ENCODE results near the gene RUFY3. TPM values are rescaled to one million over a fixed set of nuclear protein-coding genes. Genes with fewer than 3 reads are reported as not detected.
"Not testable (repeated sequence)": the region's sequence is repeated elsewhere in the genome, so short reads cannot be mapped to it uniquely, and the experiment has no call there.

RUFY3 gene
- total RNA-seq, 2 experiments from 2014 or later, result 35.1 to 43.2 TPM

- Mint-ChIP-seq H3K4me3 (peak overlapping the region; percentile 18), H3K36me3 (ENCODE audit: low read depth) (no peaks in the 10 kb centered on the region), H3K9me3 (ENCODE audit: insufficient read depth) (no peaks in the 10 kb centered on the region), H3K27ac (peak overlapping the region; percentile 60), H3K4me1 (ENCODE audit: low read depth) (peaks cover 20% of the 10 kb centered on the region), H3K27me3 (ENCODE audit: low read depth) (no peaks in the 10 kb centered on the region)
- CTCF ChIA-PET, result interaction anchor here (1.0 to 4.7 kb wide), 9 partner anchors 12 to 272 kb away, joined by 3 to 35 read pairs (median 7); partner anchors contain the start of gene DCK
- DNase-seq (peak; percentile 49), ATAC-seq (peak; percentile 70)
- POLR2A ChIA-PET, result interaction anchor here (1.0 to 1.8 kb wide), 4 partner anchors 12 to 117 kb away, joined by 4 to 6 read pairs (median 4); partner anchors contain the start of gene GRSF1
Observed at GRCh38 chr4:70722199-70722791, 531 bp downstream of the RUFY3 start.

GRCh38 chr4:70724463-70724862, 2.7 kb downstream of the RUFY3 start:
- ATAC-seq (no peak), DNase-seq (no peak)
- Mint-ChIP-seq H3K9me3 (ENCODE audit: insufficient read depth) (no peaks in the 10 kb centered on the region), H3K27ac (no peak overlapping the region), H3K27me3 (ENCODE audit: low read depth) (no peaks in the 10 kb centered on the region), H3K4me1 (ENCODE audit: low read depth) (peaks cover 19% of the 10 kb centered on the region), H3K36me3 (ENCODE audit: low read depth) (no peaks in the 10 kb centered on the region), H3K4me3 (no peak overlapping the region)
- CTCF ChIA-PET, result interaction anchor here (1.5 to 4.7 kb wide), 3 partner anchors 10 to 286 kb away, joined by 3 to 35 read pairs (median 4); no protein-coding TSS in a partner anchor
- POLR2A ChIA-PET, result interaction anchor here (1.2 kb wide), 1 partner anchor 10 kb away, joined by 7 read pairs; no protein-coding TSS in a partner anchor

- POLR2A ChIA-PET, result no interaction called here
- CTCF ChIA-PET, result interaction anchor here (0.7 to 1.0 kb wide), 2 partner anchors 9 to 19 kb away, joined by 3 to 4 read pairs; no protein-coding TSS in a partner anchor
- ATAC-seq (no peak), DNase-seq (no peak)
- H3K27ac Mint-ChIP-seq, result no peak overlapping the region
- H3K27me3 Mint-ChIP-seq (ENCODE audit: low read depth), result no peaks in the 10 kb centered on the region
- H3K9me3 Mint-ChIP-seq (ENCODE audit: insufficient read depth), result no peaks in the 10 kb centered on the region
- no peaks in the 10 kb centered on the region for H3K36me3 Mint-ChIP-seq (ENCODE audit: low read depth)
- H3K4me1 Mint-ChIP-seq (ENCODE audit: low read depth), result peaks cover 19% of the 10 kb centered on the region
- no peak overlapping the region for H3K4me3 Mint-ChIP-seq
Observed at GRCh38 chr4:70725633-70726032, 3.9 kb downstream of the RUFY3 start.

GRCh38 chr4:70726515-70726914, 4.8 kb downstream of the RUFY3 start:
- DNase-seq; H3K27ac Mint-ChIP-seq; H3K36me3 Mint-ChIP-seq (ENCODE audit: low read depth); H3K4me3 Mint-ChIP-seq; H3K27me3 Mint-ChIP-seq (ENCODE audit: low read depth); POLR2A ChIA-PET; ATAC-seq; H3K9me3 Mint-ChIP-seq (ENCODE audit: insufficient read depth): not testable (repeated sequence)
- CTCF ChIA-PET, result interaction anchor here (1.0 kb wide), 1 partner anchor 8 kb away, joined by 3 read pairs; no protein-coding TSS in a partner anchor
- peaks cover 18% of the 10 kb centered on the region for H3K4me1 Mint-ChIP-seq (ENCODE audit: low read depth)

GRCh38 chr4:70728091-70728490, 6.3 kb downstream of the RUFY3 start:
- CTCF ChIA-PET, result interaction anchor here (1.5 to 1.6 kb wide), 2 partner anchors 9 to 75 kb away, joined by 3 to 5 read pairs; no protein-coding TSS in a partner anchor
- POLR2A ChIA-PET, result no interaction called here
- ATAC-seq, result no peak

GRCh38 chr4:70732878-70733277, 11.1 kb downstream of the RUFY3 start:
- POLR2A ChIA-PET; DNase-seq; ATAC-seq; H3K27ac Mint-ChIP-seq; H3K9me3 Mint-ChIP-seq (ENCODE audit: insufficient read depth); H3K27me3 Mint-ChIP-seq (ENCODE audit: low read depth); H3K4me3 Mint-ChIP-seq; H3K36me3 Mint-ChIP-seq (ENCODE audit: low read depth): not testable (repeated sequence)
- peaks cover 50% of the 10 kb centered on the region for H3K4me1 Mint-ChIP-seq (ENCODE audit: low read depth)
- CTCF ChIA-PET, result interaction anchor here (4.0 kb wide), 1 partner anchor 10 kb away, joined by 35 read pairs; the partner anchor contains the start of gene RUFY3

More at GRCh38 chr4:70728091-70728490, 6.3 kb downstream of the RUFY3 start:
- Mint-ChIP-seq H3K27ac (no peak overlapping the region), H3K9me3 (ENCODE audit: insufficient read depth) (no peaks in the 10 kb centered on the region), H3K36me3 (ENCODE audit: low read depth) (no peaks in the 10 kb centered on the region), H3K4me1 (ENCODE audit: low read depth) (peaks cover 14% of the 10 kb centered on the region), H3K27me3 (ENCODE audit: low read depth) (no peaks in the 10 kb centered on the region), H3K4me3 (no peak overlapping the region)
- no peak for DNase-seq

GRCh38 chr4:70734168-70734954, 12.6 kb downstream of the RUFY3 start:
- ATAC-seq, result peak; percentile 93
- peak overlapping the region; percentile 79 for H3K4me3 Mint-ChIP-seq
- H3K4me1 Mint-ChIP-seq (ENCODE audit: low read depth), result peaks cover 52% of the 10 kb centered on the region
- peak; percentile 70 for DNase-seq
- peak overlapping the region; percentile 91 for H3K27ac Mint-ChIP-seq
- ChIA-PET CTCF (interaction anchor here (0.7 to 5.1 kb wide), 32 partner anchors 8 to 292 kb away, joined by 3 to 90 read pairs (median 4); partner anchors contain the start of genes ENAM, GRSF1, RUFY3 and UTP3), POLR2A (interaction anchor here (0.6 to 3.3 kb wide), 15 partner anchors 10 to 275 kb away, joined by 3 to 25 read pairs (median 4); partner anchors contain the start of genes DCK, GRSF1, MOB1B and RUFY3)
- no peaks in the 10 kb centered on the region for H3K36me3 Mint-ChIP-seq (ENCODE audit: low read depth)
- H3K27me3 Mint-ChIP-seq (ENCODE audit: low read depth), result no peaks in the 10 kb centered on the region
- no peaks in the 10 kb centered on the region for H3K9me3 Mint-ChIP-seq (ENCODE audit: insufficient read depth)

- ChIA-PET POLR2A (interaction anchor here (0.6 to 3.3 kb wide), 13 partner anchors 11 to 275 kb away, joined by 3 to 25 read pairs (median 4); partner anchors contain the start of genes DCK, GRSF1, MOB1B and UTP3), CTCF (interaction anchor here (0.7 to 5.1 kb wide), 37 partner anchors 9 to 291 kb away, joined by 3 to 90 read pairs (median 4); partner anchors contain the start of genes ENAM, GRSF1, JCHAIN and RUFY3)
- peak overlapping the region; percentile 91 for H3K27ac Mint-ChIP-seq
- H3K36me3 Mint-ChIP-seq (ENCODE audit: low read depth), result no peaks in the 10 kb centered on the region
- DNase-seq (peak; percentile 37), ATAC-seq (peak; percentile 46)
- H3K9me3 Mint-ChIP-seq (ENCODE audit: insufficient read depth), result no peaks in the 10 kb centered on the region
- peak overlapping the region; percentile 79 for H3K4me3 Mint-ChIP-seq
- peaks cover 52% of the 10 kb centered on the region for H3K4me1 Mint-ChIP-seq (ENCODE audit: low read depth)
- no peaks in the 10 kb centered on the region for H3K27me3 Mint-ChIP-seq (ENCODE audit: low read depth)
Observed at GRCh38 chr4:70734971-70735370, 13.2 kb downstream of the RUFY3 start.

GRCh38 chr4:70735915-70736314, 14.2 kb downstream of the RUFY3 start:
- ATAC-seq, result peak; percentile 35
- ChIA-PET CTCF (interaction anchor here (0.7 to 5.1 kb wide), 27 partner anchors 8 to 283 kb away, joined by 3 to 90 read pairs (median 5); partner anchors contain the start of genes GRSF1, RUFY3 and UTP3), POLR2A (interaction anchor here (0.6 to 3.3 kb wide), 5 partner anchors 12 to 258 kb away, joined by 3 to 25 read pairs (median 7); partner anchors contain the start of genes DCK and GRSF1)
- peak overlapping the region; percentile 89 for H3K27ac Mint-ChIP-seq
- H3K9me3 Mint-ChIP-seq (ENCODE audit: insufficient read depth); H3K27me3 Mint-ChIP-seq (ENCODE audit: low read depth); H3K36me3 Mint-ChIP-seq (ENCODE audit: low read depth): not testable (repeated sequence)
- peaks cover 52% of the 10 kb centered on the region for H3K4me1 Mint-ChIP-seq (ENCODE audit: low read depth)
- H3K4me3 Mint-ChIP-seq, result peak overlapping the region; percentile 60
- DNase-seq, result peak; percentile 66

- ChIA-PET POLR2A (interaction anchor here (1.0 to 3.3 kb wide), 5 partner anchors 12 to 102 kb away, joined by 5 to 25 read pairs (median 5); partner anchors contain the start of gene GRSF1), CTCF (interaction anchor here (0.7 to 5.1 kb wide), 20 partner anchors 9 to 273 kb away, joined by 3 to 90 read pairs (median 6); partner anchors contain the start of genes GRSF1, RUFY3 and UTP3)
- no peaks in the 10 kb centered on the region for H3K9me3 Mint-ChIP-seq (ENCODE audit: insufficient read depth)
- no peaks in the 10 kb centered on the region for H3K36me3 Mint-ChIP-seq (ENCODE audit: low read depth)
- peak overlapping the region; percentile 58 for H3K4me3 Mint-ChIP-seq
- peaks cover 51% of the 10 kb centered on the region for H3K4me1 Mint-ChIP-seq (ENCODE audit: low read depth)
- no peaks in the 10 kb centered on the region for H3K27me3 Mint-ChIP-seq (ENCODE audit: low read depth)
- ATAC-seq, result peak; percentile 9
- H3K27ac Mint-ChIP-seq, result peak overlapping the region; percentile 76
- no peak for DNase-seq
Observed at GRCh38 chr4:70737006-70737405, 15.2 kb downstream of the RUFY3 start.

GRCh38 chr4:70737409-70737808, 15.6 kb downstream of the RUFY3 start:
- ATAC-seq (no peak), DNase-seq (no peak)
- Mint-ChIP-seq H3K4me3 (peak overlapping the region; percentile 58), H3K9me3 (ENCODE audit: insufficient read depth) (no peaks in the 10 kb centered on the region), H3K27ac (peak overlapping the region; percentile 76), H3K4me1 (ENCODE audit: low read depth) (peaks cover 48% of the 10 kb centered on the region), H3K27me3 (ENCODE audit: low read depth) (no peaks in the 10 kb centered on the region), H3K36me3 (ENCODE audit: low read depth) (no peaks in the 10 kb centered on the region)
- CTCF ChIA-PET, result interaction anchor here (0.7 to 5.1 kb wide), 22 partner anchors 8 to 273 kb away, joined by 3 to 90 read pairs (median 4); partner anchors contain the start of genes GRSF1, RUFY3 and UTP3
- POLR2A ChIA-PET, result interaction anchor here (1.0 to 1.5 kb wide), 4 partner anchors 12 to 101 kb away, joined by 5 to 6 read pairs (median 5); no protein-coding TSS in a partner anchor

All from activated CD8-positive, alpha-beta T cell treated with anti-CD3 and anti-CD28 coated beads, Interleukin-2, amount 10 ng/mL, durations not matched to agents 7 days and 5 days (primary cell).